Panc1 (cell line): ENCODE measurements around the gene CD6.

Experiments used
- POLR2AphosphoS5 ChIP-seq: IDR thresholded peaks from 2 replicates; pipeline ENCODE4 v1.6.1; 2012; ENCODE audit warnings: mild to moderate bottlenecking, low read depth, low read length, moderate library complexity
- SIN3A ChIP-seq: IDR thresholded peaks from 2 replicates; pipeline ENCODE4 v1.6.1; 2012; ENCODE audit warnings: low read depth, mild to moderate bottlenecking, low read length, moderate library complexity, borderline replicate concordance; ENCODE audit not compliant: insufficient read depth
- TCF7L2 ChIP-seq: IDR thresholded peaks from 2 replicates; pipeline ENCODE4 v1.6.1; 2011; ENCODE audit warnings: mild to moderate bottlenecking, low read depth, low read length, inconsistent platforms
- TF ChIP-seq, protein P1 (sequence below): fragments of 450-650 bp; IDR thresholded peaks from 2 replicates; pipeline ENCODE4 v1.5.1; 2017; ENCODE audit warnings: mild to moderate bottlenecking
- TF ChIP-seq, protein P2 (sequence below), 2 experiments: IDR thresholded peaks; 2 replicates each; pipeline ENCODE4 v1.6.1; 2011 to 2012; ENCODE audit warnings: low read depth in 2 of 2, control low read depth in 1 of 2, low read length in 1 of 2, mild to moderate bottlenecking in 1 of 2, moderate library complexity in 1 of 2; ENCODE audit not compliant: insufficient read depth in 1 of 2

DNA sequence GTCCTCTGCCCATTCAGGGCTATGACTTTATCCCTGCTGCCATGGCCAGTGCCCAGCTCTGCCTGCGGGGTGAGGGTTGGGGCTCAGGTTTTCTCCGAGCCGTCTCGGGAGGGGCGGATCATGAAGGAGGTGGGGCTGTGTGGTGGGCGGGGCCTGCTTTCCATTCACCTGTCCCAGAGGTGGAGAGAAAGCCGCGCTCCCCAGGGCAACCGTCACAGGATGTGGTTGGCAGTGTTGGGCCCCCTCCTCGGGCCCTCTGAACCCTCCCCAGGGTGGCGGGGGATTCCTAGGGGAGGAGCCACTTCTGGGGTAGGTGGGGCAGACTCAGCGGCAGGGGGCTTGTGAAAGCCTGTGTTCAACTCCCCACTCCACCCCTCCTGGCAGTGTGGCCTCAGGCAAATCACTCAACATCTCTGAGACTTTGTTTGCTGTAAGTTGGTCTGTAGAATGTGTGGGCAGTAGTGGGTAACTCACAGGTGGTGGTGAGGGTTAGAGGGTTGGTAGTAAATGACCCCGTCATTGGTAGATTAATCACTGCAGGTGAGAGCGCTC lies 50.3 kb downstream of the CD6 start:
- TF ChIP-seq, protein P1, sequence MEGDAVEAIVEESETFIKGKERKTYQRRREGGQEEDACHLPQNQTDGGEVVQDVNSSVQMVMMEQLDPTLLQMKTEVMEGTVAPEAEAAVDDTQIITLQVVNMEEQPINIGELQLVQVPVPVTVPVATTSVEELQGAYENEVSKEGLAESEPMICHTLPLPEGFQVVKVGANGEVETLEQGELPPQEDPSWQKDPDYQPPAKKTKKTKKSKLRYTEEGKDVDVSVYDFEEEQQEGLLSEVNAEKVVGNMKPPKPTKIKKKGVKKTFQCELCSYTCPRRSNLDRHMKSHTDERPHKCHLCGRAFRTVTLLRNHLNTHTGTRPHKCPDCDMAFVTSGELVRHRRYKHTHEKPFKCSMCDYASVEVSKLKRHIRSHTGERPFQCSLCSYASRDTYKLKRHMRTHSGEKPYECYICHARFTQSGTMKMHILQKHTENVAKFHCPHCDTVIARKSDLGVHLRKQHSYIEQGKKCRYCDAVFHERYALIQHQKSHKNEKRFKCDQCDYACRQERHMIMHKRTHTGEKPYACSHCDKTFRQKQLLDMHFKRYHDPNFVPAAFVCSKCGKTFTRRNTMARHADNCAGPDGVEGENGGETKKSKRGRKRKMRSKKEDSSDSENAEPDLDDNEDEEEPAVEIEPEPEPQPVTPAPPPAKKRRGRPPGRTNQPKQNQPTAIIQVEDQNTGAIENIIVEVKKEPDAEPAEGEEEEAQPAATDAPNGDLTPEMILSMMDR, result no peak
- TF ChIP-seq TCF7L2, result no peak
- no peak for TF ChIP-seq POLR2AphosphoS5
- no peak for TF ChIP-seq SIN3A
- TF ChIP-seq, protein P2, sequence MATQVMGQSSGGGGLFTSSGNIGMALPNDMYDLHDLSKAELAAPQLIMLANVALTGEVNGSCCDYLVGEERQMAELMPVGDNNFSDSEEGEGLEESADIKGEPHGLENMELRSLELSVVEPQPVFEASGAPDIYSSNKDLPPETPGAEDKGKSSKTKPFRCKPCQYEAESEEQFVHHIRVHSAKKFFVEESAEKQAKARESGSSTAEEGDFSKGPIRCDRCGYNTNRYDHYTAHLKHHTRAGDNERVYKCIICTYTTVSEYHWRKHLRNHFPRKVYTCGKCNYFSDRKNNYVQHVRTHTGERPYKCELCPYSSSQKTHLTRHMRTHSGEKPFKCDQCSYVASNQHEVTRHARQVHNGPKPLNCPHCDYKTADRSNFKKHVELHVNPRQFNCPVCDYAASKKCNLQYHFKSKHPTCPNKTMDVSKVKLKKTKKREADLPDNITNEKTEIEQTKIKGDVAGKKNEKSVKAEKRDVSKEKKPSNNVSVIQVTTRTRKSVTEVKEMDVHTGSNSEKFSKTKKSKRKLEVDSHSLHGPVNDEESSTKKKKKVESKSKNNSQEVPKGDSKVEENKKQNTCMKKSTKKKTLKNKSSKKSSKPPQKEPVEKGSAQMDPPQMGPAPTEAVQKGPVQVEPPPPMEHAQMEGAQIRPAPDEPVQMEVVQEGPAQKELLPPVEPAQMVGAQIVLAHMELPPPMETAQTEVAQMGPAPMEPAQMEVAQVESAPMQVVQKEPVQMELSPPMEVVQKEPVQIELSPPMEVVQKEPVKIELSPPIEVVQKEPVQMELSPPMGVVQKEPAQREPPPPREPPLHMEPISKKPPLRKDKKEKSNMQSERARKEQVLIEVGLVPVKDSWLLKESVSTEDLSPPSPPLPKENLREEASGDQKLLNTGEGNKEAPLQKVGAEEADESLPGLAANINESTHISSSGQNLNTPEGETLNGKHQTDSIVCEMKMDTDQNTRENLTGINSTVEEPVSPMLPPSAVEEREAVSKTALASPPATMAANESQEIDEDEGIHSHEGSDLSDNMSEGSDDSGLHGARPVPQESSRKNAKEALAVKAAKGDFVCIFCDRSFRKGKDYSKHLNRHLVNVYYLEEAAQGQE (IDR thresholded peaks at IDR 0.05; ENCODE audit: insufficient read depth in 1 of 2, low read depth in 2 of 2, low read length in 1 of 2), result no peak
